Measurements from ENCODE around the gene MCF2L2.
"Not testable (repeated sequence)": the region's sequence is repeated elsewhere in the genome, so short reads cannot be mapped to it uniquely, and the experiment has no call there.

The MCF2L2 gene, protein sequence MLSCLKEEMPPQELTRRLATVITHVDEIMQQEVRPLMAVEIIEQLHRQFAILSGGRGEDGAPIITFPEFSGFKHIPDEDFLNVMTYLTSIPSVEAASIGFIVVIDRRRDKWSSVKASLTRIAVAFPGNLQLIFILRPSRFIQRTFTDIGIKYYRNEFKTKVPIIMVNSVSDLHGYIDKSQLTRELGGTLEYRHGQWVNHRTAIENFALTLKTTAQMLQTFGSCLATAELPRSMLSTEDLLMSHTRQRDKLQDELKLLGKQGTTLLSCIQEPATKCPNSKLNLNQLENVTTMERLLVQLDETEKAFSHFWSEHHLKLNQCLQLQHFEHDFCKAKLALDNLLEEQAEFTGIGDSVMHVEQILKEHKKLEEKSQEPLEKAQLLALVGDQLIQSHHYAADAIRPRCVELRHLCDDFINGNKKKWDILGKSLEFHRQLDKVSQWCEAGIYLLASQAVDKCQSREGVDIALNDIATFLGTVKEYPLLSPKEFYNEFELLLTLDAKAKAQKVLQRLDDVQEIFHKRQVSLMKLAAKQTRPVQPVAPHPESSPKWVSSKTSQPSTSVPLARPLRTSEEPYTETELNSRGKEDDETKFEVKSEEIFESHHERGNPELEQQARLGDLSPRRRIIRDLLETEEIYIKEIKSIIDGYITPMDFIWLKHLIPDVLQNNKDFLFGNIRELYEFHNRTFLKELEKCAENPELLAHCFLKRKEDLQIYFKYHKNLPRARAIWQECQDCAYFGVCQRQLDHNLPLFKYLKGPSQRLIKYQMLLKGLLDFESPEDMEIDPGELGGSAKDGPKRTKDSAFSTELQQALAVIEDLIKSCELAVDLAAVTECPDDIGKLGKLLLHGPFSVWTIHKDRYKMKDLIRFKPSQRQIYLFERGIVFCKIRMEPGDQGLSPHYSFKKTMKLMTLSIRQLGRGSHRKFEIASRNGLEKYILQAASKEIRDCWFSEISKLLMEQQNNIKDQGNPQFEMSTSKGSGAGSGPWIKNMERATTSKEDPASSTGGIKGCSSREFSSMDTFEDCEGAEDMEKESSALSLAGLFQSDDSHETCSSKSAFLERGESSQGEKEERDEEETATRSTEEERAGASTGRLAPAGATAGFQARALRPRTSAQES

DNA sequence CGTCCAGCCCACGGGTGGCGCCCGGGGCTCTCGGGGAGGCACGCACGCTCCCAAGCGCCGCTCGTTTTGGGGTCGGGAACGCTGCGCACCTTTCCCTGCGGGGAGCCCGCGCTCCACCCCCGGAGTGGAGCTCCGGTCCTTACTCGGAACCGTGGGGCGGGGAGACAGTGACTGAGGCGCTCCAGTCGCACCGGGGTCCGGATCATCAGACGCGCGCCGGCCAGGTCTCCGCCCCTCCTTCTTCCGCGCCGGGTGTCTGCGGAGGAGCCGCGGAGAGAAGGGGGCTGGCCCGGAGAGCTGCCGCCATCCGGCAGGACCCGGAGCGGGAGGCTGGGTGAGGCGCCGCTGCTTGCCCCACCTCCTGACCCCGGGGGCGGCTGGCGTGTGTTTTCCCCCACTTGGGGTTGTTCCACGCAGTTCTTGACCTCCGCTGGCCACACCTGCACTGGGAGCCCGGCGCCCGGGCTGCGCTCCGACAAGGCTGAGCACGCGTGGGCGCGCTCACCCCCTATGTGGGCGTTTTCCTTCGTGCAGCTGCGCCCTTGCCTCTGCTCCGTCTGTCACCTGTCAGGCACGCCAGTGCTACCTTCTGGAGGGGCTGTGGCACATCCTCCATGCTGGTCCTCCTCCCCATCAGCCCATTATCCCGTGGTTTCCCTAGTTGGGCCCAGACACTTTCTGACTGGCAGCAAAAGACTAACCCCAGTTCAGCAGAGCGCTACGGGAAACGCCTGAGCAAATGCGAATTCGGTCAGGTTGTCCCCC is at the start of gene MCF2L2:
Gene MCF2L2 (minus strand): TSS at position 173 of the 765 bp plus-strand sequence. CDS start 642 bp downstream, outside the sequence.
- no peaks in the 10 kb centered on the region for H4K20me1 ChIP-seq (ENCODE audit: insufficient read depth)
- peak within 1 kb of the TSS; percentile 83 for H3K4me3 ChIP-seq (IDR thresholded peaks at IDR 0.05; ENCODE audit: insufficient read depth, low read depth, low read length)
- no peaks in the 10 kb centered on the region for H3K36me3 ChIP-seq (ENCODE audit: insufficient read depth)
- H2AFZ ChIP-seq (ENCODE audit: low read depth): peak within 1 kb of the TSS; percentile 97
- TF ChIP-seq, protein P1, sequence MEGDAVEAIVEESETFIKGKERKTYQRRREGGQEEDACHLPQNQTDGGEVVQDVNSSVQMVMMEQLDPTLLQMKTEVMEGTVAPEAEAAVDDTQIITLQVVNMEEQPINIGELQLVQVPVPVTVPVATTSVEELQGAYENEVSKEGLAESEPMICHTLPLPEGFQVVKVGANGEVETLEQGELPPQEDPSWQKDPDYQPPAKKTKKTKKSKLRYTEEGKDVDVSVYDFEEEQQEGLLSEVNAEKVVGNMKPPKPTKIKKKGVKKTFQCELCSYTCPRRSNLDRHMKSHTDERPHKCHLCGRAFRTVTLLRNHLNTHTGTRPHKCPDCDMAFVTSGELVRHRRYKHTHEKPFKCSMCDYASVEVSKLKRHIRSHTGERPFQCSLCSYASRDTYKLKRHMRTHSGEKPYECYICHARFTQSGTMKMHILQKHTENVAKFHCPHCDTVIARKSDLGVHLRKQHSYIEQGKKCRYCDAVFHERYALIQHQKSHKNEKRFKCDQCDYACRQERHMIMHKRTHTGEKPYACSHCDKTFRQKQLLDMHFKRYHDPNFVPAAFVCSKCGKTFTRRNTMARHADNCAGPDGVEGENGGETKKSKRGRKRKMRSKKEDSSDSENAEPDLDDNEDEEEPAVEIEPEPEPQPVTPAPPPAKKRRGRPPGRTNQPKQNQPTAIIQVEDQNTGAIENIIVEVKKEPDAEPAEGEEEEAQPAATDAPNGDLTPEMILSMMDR (conservative IDR thresholded peaks at IDR 0.05; ENCODE audit: low read depth, low read length): no peak
- H3K27ac ChIP-seq: no peak within 1 kb of the TSS
- no peaks in the 10 kb centered on the region for H3K27me3 ChIP-seq (ENCODE audit: insufficient read depth, low read depth)
- no peaks in the 10 kb centered on the region for H3K79me2 ChIP-seq (ENCODE audit: insufficient read depth, low read depth)
- H3K4me1 ChIP-seq (ENCODE audit: low read depth, poor library complexity, severe bottlenecking): no peaks in the 10 kb centered on the region
- peak within 1 kb of the TSS; percentile 97 for H3K4me2 ChIP-seq
- H3K9ac ChIP-seq: peak within 1 kb of the TSS; percentile 45; the same call in 1 of the 2 replicates

DNA sequence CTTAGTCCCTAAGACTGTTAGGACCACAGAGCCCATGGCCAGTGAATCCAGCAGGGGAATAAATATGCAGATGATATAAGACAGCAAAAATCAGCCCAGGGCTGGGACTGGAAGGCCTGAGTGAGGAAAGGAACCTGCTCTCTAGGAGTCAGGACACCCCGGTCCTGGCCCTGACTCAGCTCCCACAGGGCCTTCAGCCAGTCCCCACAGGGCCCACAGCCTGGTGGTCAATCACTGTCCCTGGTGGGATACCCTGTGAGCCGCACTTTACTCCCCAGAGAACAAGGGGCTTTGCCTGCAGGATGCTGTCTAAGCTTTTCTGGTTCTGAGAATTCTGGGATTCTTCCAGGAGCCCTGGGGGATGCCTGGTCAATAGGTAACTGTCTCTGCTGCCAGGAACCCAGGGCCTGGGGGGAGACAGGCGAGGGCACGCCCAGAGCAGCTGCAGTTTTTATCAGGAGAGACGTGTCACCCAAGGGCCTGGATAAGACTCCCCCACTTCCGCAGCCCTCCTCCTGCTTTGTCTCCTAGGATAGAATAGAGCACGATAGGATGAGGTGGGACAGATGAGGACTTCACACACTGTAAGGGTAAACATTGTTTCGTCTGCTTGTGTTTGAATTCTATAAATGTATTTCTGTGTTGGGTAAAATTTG is 49.5 kb upstream of the MCF2L2 start:
- Histone ChIP-seq H3K79me2 (ENCODE audit: insufficient read depth, low read depth) (no peaks in the 10 kb centered on the region), H3K36me3 (ENCODE audit: insufficient read depth) (no peaks in the 10 kb centered on the region), H2AFZ (ENCODE audit: low read depth) (no peak overlapping the region), H3K27me3 (ENCODE audit: insufficient read depth, low read depth) (no peaks in the 10 kb centered on the region), H4K20me1 (ENCODE audit: insufficient read depth) (no peaks in the 10 kb centered on the region), H3K27ac (no peak overlapping the region), H3K4me1 (ENCODE audit: low read depth, poor library complexity, severe bottlenecking) (no peaks in the 10 kb centered on the region), H3K4me3 (IDR thresholded peaks at IDR 0.05; ENCODE audit: insufficient read depth, low read depth, low read length) (no peak overlapping the region), H3K4me2 (no peak overlapping the region), H3K9ac (no peak overlapping the region)
- TF ChIP-seq, protein P1 (conservative IDR thresholded peaks at IDR 0.05; ENCODE audit: low read depth, low read length): no peak

DNA sequence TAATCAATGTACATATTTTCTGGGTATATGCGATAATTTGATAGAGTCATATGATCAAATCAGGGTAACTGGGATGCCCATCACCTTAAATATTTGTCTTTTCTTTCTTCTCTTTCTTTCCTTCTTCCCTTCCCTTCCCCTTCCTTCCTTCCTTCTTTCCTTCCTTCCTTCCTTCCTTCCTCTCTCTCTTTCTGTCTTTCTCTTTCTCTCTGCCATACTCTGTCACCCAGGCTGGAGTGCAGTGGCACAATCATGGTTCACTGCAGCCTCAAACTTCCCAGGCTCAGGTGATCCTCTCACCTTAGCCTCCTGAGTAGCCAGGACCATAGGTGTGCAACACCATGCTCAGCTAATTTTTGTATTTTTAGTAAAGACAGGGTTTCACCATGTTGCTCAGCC is 47.3 kb upstream of the MCF2L2 start:
- H3K79me2 ChIP-seq (ENCODE audit: insufficient read depth, low read depth); H3K27me3 ChIP-seq (ENCODE audit: insufficient read depth, low read depth); H3K36me3 ChIP-seq (ENCODE audit: insufficient read depth); H4K20me1 ChIP-seq (ENCODE audit: insufficient read depth); H3K4me3 ChIP-seq (IDR thresholded peaks at IDR 0.05; ENCODE audit: insufficient read depth, low read depth, low read length); H3K4me2 ChIP-seq; H3K9ac ChIP-seq; H2AFZ ChIP-seq (ENCODE audit: low read depth); H3K27ac ChIP-seq; H3K4me1 ChIP-seq (ENCODE audit: low read depth, poor library complexity, severe bottlenecking): not testable (repeated sequence)

DNA sequence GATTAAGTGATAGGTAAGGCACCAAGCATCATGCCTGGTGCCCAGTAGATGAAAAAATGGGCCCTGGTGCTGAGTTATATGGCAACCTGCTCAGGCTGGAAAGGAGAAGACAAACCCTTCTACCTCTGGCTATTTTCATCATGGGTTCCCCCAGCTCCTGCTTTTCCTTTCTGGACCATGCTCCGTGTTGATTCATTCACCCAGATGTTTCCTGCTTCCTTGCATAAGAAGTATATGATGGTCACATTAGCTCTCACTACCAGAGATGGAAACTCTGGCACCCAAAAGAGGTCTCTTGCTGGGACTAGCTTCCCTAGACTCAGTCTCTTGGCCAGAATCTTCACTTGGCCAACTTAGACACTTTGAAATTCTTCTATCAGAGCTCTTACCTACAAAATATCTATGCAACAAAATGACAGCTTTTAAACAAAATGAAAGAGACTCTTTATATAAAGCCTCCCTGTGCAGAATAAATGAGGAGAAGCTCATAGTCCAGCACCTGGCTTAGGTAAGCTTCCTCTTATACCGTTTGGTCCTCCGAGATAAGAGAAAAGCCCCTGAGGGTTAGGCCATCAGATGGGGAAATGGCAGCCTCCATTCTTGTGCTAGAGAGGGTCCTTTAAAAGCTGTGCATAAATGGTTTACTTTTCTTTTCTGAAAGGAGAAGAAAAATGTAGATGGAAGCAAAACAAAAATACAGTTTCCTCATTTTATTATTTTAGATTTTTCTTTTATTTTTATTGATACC is 46.8 kb upstream of the MCF2L2 start:
- Histone ChIP-seq H3K36me3 (ENCODE audit: insufficient read depth) (no peaks in the 10 kb centered on the region), H3K27me3 (ENCODE audit: insufficient read depth, low read depth) (no peaks in the 10 kb centered on the region), H4K20me1 (ENCODE audit: insufficient read depth) (no peaks in the 10 kb centered on the region), H3K4me3 (IDR thresholded peaks at IDR 0.05; ENCODE audit: insufficient read depth, low read depth, low read length) (no peak overlapping the region), H3K4me1 (ENCODE audit: low read depth, poor library complexity, severe bottlenecking) (no peaks in the 10 kb centered on the region), H2AFZ (ENCODE audit: low read depth) (no peak overlapping the region), H3K27ac (no peak overlapping the region), H3K9ac (no peak overlapping the region), H3K4me2 (no peak overlapping the region), H3K79me2 (ENCODE audit: insufficient read depth, low read depth) (no peaks in the 10 kb centered on the region)
- TF ChIP-seq, protein P1 (conservative IDR thresholded peaks at IDR 0.05; ENCODE audit: low read depth, low read length): no peak
